MM.1S (cell line): ENCODE data around the gene TMC3.
"Not testable (repeated sequence)": the region's sequence is repeated elsewhere in the genome, so short reads cannot be mapped to it uniquely, and the experiment has no call there.

Experiments used
- DNase-seq: peaks from one replicate; pipeline ENCODE4 v3.0.0-alpha.2; 2015
- H2AFZ ChIP-seq: fragments of 300-600 bp; sonication (generic); 2 replicates; pipeline ENCODE4 v1.6.0; 2016; ENCODE audit warnings: antibody characterized with exemption, low read length
- H3F3A ChIP-seq: fragments of 300-600 bp; sonication (generic); 2 replicates; pipeline ENCODE4 v1.6.1; 2016; ENCODE audit warnings: mild to moderate bottlenecking, antibody characterized with exemption, low read length, moderate library complexity, mixed read lengths; ENCODE audit not compliant: insufficient read depth
- H3K27ac ChIP-seq: fragments of 300-600 bp; sonication (generic); 2 replicates; pipeline ENCODE4 v1.5.1; 2016; ENCODE audit warnings: mild to moderate bottlenecking, low read length
- H3K27me3 ChIP-seq: fragments of 300-600 bp; sonication (generic); replicated peaks from 2 replicates; pipeline ENCODE4 v1.6.0; 2016; ENCODE audit warnings: low read length; ENCODE audit not compliant: insufficient read depth
- H3K36me3 ChIP-seq: fragments of 300-600 bp; sonication (generic); replicated peaks from 2 replicates; pipeline ENCODE4 v1.6.1; 2016; ENCODE audit warnings: mild to moderate bottlenecking, low read length, mixed read lengths; ENCODE audit not compliant: insufficient read depth
- H3K4me1 ChIP-seq: fragments of 300-600 bp; sonication (generic); 2 replicates; pipeline ENCODE4 v1.6.1; 2016; ENCODE audit warnings: low read length, mixed read lengths
- H3K4me2 ChIP-seq: fragments of 300-600 bp; sonication (generic); 2 replicates; pipeline ENCODE4 v1.6.0; 2016; ENCODE audit warnings: low read depth, low read length
- H3K4me3 ChIP-seq: fragments of 300-600 bp; sonication (generic); 2 replicates; pipeline ENCODE4 v1.5.1; 2016; ENCODE audit warnings: low read length, mixed read lengths
- H3K79me2 ChIP-seq: fragments of 300-600 bp; sonication (generic); 2 replicates; pipeline ENCODE4 v1.6.1; 2016; ENCODE audit warnings: mixed run types, low read length, mixed read lengths
- H3K9ac ChIP-seq: fragments of 300-600 bp; sonication (generic); 2 replicates; pipeline ENCODE4 v1.6.1; 2016; ENCODE audit warnings: low read length, mixed read lengths
- H3K9me2 ChIP-seq: fragments of 300-600 bp; sonication (generic); replicated peaks from 2 replicates; pipeline ENCODE4 v1.6.1; 2016; ENCODE audit warnings: mild to moderate bottlenecking, low read length, mixed read lengths; ENCODE audit not compliant: insufficient read depth
- H3K9me3 ChIP-seq: fragments of 300-600 bp; sonication (generic); replicated peaks from 2 replicates; pipeline ENCODE4 v1.6.1; 2016; ENCODE audit warnings: mild to moderate bottlenecking, low read length, mixed read lengths; ENCODE audit not compliant: insufficient read depth
- H4K20me1 ChIP-seq: fragments of 300-600 bp; sonication (generic); 2 replicates; pipeline ENCODE4 v1.6.1; 2016; ENCODE audit warnings: mild to moderate bottlenecking, low read length, moderate library complexity, mixed read lengths; ENCODE audit not compliant: insufficient read depth
- CTCF ChIP-seq: fragments of 300-600 bp; sonication (generic); IDR thresholded peaks from 2 replicates; pipeline ENCODE4 v1.5.1; 2016; ENCODE audit warnings: antibody characterized with exemption, low read length, mixed read lengths
- EZH2 ChIP-seq: fragments of 300-600 bp; sonication (generic); optimal IDR thresholded peaks from 2 replicates; pipeline ENCODE3; 2017; ENCODE audit warnings: low read depth, mild to moderate bottlenecking, antibody characterized with exemption, low read length, mixed read lengths
- EZH2phosphoT487 ChIP-seq: fragments of 300-600 bp; sonication (generic); IDR thresholded peaks from 2 replicates; pipeline ENCODE4 v1.6.1; 2018; ENCODE audit warnings: antibody characterized with exemption, low read length

The TMC3 gene

GRCh38 chr15:81418891-81419290, 44.9 kb upstream of the TMC3 start:
- no peak for DNase-seq
- H3K9me2 ChIP-seq, result no peaks in the 10 kb centered on the region
- no peak overlapping the region for H3K4me3 ChIP-seq
- no peaks in the 10 kb centered on the region for H3K9me3 ChIP-seq
- no peaks in the 10 kb centered on the region for H3K4me1 ChIP-seq
- H3K79me2 ChIP-seq, result no peaks in the 10 kb centered on the region
- no peak overlapping the region for H3K4me2 ChIP-seq
- H2AFZ ChIP-seq, result no peak overlapping the region
- H3K27ac ChIP-seq, result no peak overlapping the region
- no peaks in the 10 kb centered on the region for H4K20me1 ChIP-seq
- no peaks in the 10 kb centered on the region for H3F3A ChIP-seq
- no peaks in the 10 kb centered on the region for H3K27me3 ChIP-seq
- TF ChIP-seq EZH2phosphoT487, result no peak
- TF ChIP-seq CTCF, result no peak
- no peak for TF ChIP-seq EZH2
- no peaks in the 10 kb centered on the region for H3K36me3 ChIP-seq
- no peak overlapping the region for H3K9ac ChIP-seq

GRCh38 chr15:81418444-81418843, 44.4 kb upstream of the TMC3 start:
- no peaks in the 10 kb centered on the region for H3K36me3 ChIP-seq
- no peak overlapping the region for H3K4me2 ChIP-seq
- H3K9ac ChIP-seq, result no peak overlapping the region
- no peaks in the 10 kb centered on the region for H3F3A ChIP-seq
- no peaks in the 10 kb centered on the region for H4K20me1 ChIP-seq
- H3K79me2 ChIP-seq, result no peaks in the 10 kb centered on the region
- no peaks in the 10 kb centered on the region for H3K9me3 ChIP-seq
- no peak overlapping the region for H3K4me3 ChIP-seq
- H3K4me1 ChIP-seq, result no peaks in the 10 kb centered on the region
- no peaks in the 10 kb centered on the region for H3K9me2 ChIP-seq
- no peaks in the 10 kb centered on the region for H3K27me3 ChIP-seq
- no peak overlapping the region for H2AFZ ChIP-seq
- TF ChIP-seq EZH2phosphoT487 (no peak), EZH2 (no peak)
- no peak overlapping the region for H3K27ac ChIP-seq
- no peak for DNase-seq

- H3F3A ChIP-seq, DNase-seq, H3K4me1 ChIP-seq, H4K20me1 ChIP-seq, H3K9me3 ChIP-seq, H3K27ac ChIP-seq, H3K9me2 ChIP-seq, H3K36me3 ChIP-seq, H3K79me2 ChIP-seq, H3K4me2 ChIP-seq, H3K27me3 ChIP-seq, H2AFZ ChIP-seq, H3K9ac ChIP-seq, H3K4me3 ChIP-seq: not testable (repeated sequence)
Measured at GRCh38 chr15:81414274-81414968, 40.4 kb upstream of the TMC3 start.

GRCh38 chr15:81413851-81414250, 39.8 kb upstream of the TMC3 start:
- Histone ChIP-seq H3K9me2 (no peaks in the 10 kb centered on the region), H3K27ac (no peak overlapping the region)
- TF ChIP-seq EZH2phosphoT487 (no peak), CTCF (no peak), EZH2 (no peak)

More at GRCh38 chr15:81413851-81414250, 39.8 kb upstream of the TMC3 start:
- H3K4me1 ChIP-seq, result no peaks in the 10 kb centered on the region
- H3K27me3 ChIP-seq, result no peaks in the 10 kb centered on the region
- no peaks in the 10 kb centered on the region for H4K20me1 ChIP-seq
- H3K9me3 ChIP-seq, result no peaks in the 10 kb centered on the region
- DNase-seq, result no peak
- no peaks in the 10 kb centered on the region for H3K79me2 ChIP-seq
- H3K36me3 ChIP-seq, result no peaks in the 10 kb centered on the region
- no peak overlapping the region for H2AFZ ChIP-seq
- H3K4me2 ChIP-seq, result no peak overlapping the region
- H3F3A ChIP-seq, result no peaks in the 10 kb centered on the region
- no peak overlapping the region for H3K4me3 ChIP-seq
- H3K9ac ChIP-seq, result no peak overlapping the region
